ENCODE data around the gene WDR83.

WDR83 gene

DNA sequence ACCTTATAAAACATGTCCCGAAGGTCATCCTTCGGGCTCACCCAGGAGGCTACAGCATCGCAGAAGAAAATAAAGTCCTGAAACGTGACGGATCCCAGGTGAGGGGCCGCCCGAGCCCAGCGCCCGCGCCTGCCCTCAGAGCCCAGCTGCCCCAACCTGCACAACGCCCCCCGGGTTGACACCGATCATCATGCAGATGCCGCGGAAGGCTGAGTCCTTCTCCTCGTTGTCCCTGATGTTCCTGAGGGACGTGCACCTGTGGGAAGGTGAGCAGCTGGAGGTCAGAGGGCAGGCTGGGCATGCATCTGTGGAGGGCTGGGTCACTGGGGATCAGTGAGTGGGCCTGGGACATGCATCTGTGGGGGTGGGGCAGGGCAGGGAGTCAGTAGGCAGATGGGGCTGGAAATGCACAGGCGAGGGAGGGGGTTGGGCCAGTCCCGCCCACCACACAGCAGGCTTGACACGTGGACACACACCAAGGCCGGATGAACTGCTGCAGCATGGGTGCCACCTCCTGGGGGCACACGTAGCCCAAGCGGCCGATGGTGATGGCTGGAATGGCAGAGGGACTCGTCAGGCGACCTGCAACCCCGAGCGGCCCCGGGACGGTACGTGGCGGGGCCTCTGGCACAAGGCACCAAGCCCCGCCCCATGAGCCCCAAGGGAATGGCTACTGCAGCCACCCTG is 35.1 kb downstream of the WDR83 start (continued):
- TF ChIP-seq ZNF26 (tag by site-specific recombination; IDR thresholded peaks at IDR 0.05), result no peak
- no peak for TF ChIP-seq TRIM28 (IDR thresholded peaks at IDR 0.05; ENCODE audit: borderline replicate concordance, low read length)
- TF ChIP-seq PRDM6 (tag by site-specific recombination; IDR thresholded peaks at IDR 0.05), result no peak
- no peak for TF ChIP-seq ZNF433 (tag by site-specific recombination; IDR thresholded peaks at IDR 0.05; ENCODE audit: low read depth)
- TF ChIP-seq ZNF76 (tag by site-specific recombination; IDR thresholded peaks at IDR 0.05; ENCODE audit: borderline replicate concordance, low read depth), result no peak
- TF ChIP-seq ZNF24 (tag by site-specific recombination; IDR thresholded peaks at IDR 0.05), result no peak
- no peak for TF ChIP-seq ZEB2 (tag by site-specific recombination; IDR thresholded peaks at IDR 0.05)
- TF ChIP-seq ZNF654 (tag by site-specific recombination; IDR thresholded peaks at IDR 0.05; ENCODE audit: low read depth), result no peak
- TF ChIP-seq KLF8 (tag by site-specific recombination; IDR thresholded peaks at IDR 0.05), result peak; percentile 42; the same call in 1 of the 2 replicates
- TF ChIP-seq KLF7 (tag by site-specific recombination; IDR thresholded peaks at IDR 0.05; ENCODE audit: borderline replicate concordance), result no peak
- TF ChIP-seq ZBTB20 (tag by site-specific recombination; IDR thresholded peaks at IDR 0.05), result no peak
- TF ChIP-seq BCL11B (tag by site-specific recombination; IDR thresholded peaks at IDR 0.05; ENCODE audit: low read depth), result no peak

DNA sequence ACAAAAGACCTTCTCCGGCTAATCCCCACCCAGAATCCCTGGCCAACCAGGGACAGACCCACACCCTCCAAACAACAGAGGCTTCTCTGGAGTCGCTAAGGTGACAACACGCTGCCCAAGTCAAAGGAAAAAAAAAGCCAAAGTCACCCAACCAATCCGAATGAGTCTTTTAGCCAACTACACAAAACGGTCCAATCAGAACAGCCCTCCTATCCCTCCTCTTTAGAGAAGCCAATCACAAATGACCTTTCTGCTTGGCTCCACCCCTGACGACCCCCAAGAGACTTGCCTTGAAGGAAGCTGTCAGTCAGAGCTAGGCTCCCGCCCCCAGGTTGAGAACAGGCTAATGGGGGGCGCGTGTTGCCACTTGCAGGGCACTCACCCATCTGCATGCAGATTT is 36.4 kb downstream of the WDR83 start:
- Histone ChIP-seq H3K27ac (ENCODE audit: extremely low read depth, low read depth, low read length) (no peak overlapping the region), H3K4me3 (ENCODE audit: low read depth, low read length) (no peak overlapping the region), H3K9me3 (ENCODE audit: control insufficient read depth, insufficient read depth, low read depth, low read length) (no peaks in the 10 kb centered on the region), H3K36me3 (ENCODE audit: control insufficient read depth in 2 of 2, insufficient read depth in 1 of 2, low read length in 2 of 2) (peaks cover 49 to 94% of the 10 kb centered on the region in 2 experiments), H3K4me1 (ENCODE audit: control insufficient read depth, insufficient read depth, low read length) (no peaks in the 10 kb centered on the region)
- POLR2A ChIA-PET, result interaction anchor here (0.5 to 1.4 kb wide), 3 partner anchors 20 to 1420 kb away, joined by 3 to 16 read pairs (median 4); no protein-coding TSS in a partner anchor
- TF ChIP-seq SP2 (tag by site-specific recombination; IDR thresholded peaks at IDR 0.05) (peak; percentile 72), GLIS1 (tag by site-specific recombination; IDR thresholded peaks at IDR 0.05) (peak; percentile 45; the same call in 1 of the 2 replicates)
- TF ChIP-seq, protein P1, sequence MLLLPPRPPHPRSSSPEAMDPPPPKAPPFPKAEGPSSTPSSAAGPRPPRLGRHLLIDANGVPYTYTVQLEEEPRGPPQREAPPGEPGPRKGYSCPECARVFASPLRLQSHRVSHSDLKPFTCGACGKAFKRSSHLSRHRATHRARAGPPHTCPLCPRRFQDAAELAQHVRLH (tag by site-specific recombination; IDR thresholded peaks at IDR 0.05), result no peak
- TF ChIP-seq, protein P2, sequence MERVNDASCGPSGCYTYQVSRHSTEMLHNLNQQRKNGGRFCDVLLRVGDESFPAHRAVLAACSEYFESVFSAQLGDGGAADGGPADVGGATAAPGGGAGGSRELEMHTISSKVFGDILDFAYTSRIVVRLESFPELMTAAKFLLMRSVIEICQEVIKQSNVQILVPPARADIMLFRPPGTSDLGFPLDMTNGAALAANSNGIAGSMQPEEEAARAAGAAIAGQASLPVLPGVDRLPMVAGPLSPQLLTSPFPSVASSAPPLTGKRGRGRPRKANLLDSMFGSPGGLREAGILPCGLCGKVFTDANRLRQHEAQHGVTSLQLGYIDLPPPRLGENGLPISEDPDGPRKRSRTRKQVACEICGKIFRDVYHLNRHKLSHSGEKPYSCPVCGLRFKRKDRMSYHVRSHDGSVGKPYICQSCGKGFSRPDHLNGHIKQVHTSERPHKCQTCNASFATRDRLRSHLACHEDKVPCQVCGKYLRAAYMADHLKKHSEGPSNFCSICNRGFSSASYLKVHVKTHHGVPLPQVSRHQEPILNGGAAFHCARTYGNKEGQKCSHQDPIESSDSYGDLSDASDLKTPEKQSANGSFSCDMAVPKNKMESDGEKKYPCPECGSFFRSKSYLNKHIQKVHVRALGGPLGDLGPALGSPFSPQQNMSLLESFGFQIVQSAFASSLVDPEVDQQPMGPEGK (tag by site-specific recombination; IDR thresholded peaks at IDR 0.05), result peak; percentile 22; the same call in 1 of the 2 replicates
- TF ChIP-seq, protein P3, sequence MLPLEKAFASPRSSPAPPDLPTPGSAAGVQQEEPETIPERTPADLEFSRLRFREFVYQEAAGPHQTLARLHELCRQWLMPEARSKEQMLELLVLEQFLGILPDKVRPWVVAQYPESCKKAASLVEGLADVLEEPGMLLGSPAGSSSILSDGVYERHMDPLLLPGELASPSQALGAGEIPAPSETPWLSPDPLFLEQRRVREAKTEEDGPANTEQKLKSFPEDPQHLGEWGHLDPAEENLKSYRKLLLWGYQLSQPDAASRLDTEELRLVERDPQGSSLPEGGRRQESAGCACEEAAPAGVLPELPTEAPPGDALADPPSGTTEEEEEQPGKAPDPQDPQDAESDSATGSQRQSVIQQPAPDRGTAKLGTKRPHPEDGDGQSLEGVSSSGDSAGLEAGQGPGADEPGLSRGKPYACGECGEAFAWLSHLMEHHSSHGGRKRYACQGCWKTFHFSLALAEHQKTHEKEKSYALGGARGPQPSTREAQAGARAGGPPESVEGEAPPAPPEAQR (tag by site-specific recombination; IDR thresholded peaks at IDR 0.05), result no peak
- CTCF ChIA-PET, result interaction anchor here (1.0 kb wide), 1 partner anchor 54 kb away, joined by 3 read pairs; no protein-coding TSS in a partner anchor

Measured in HEK293 (cell line).